H1 (cell line): ENCODE measurements around the gene LHPP. TPM values are rescaled to one million over a fixed set of nuclear protein-coding genes. Genes with fewer than 3 reads are reported as not detected.

Experiments
- CTCF ChIA-PET: fragments of 300-600 bp; sonication (Branson Sonifier 250); formaldehyde crosslinking; loops from one replicate; lab custom pipeline; 2021; ENCODE audit not compliant: partially characterized antibody; lab: Charles Lee
- POLR2A ChIA-PET: fragments of 300-600 bp; sonication (Branson Sonifier 250); formaldehyde crosslinking; loops from one replicate; lab custom pipeline; 2021; ENCODE audit warnings: inconsistent platforms; ENCODE audit not compliant: partially characterized antibody; lab: Charles Lee
- DNase-seq, 2 experiments: peaks; one replicate each; pipeline versions ENCODE4 v3.0.0 to v3.0.0-alpha.2; 2010 to 2022; ENCODE audit warnings: low spot score in 2 of 2, low read depth in 1 of 2, mixed read lengths in 1 of 2
- FAIRE-seq: peaks from 2 replicates; lab custom pipeline; 2011; peaks lifted over from hg19 to GRCh38; lab: Jason Lieb, UNC
- H2AFZ ChIP-seq: 2 replicates; pipeline ENCODE4 v1.8.1; 2012; ENCODE audit warnings: low read length, inconsistent platforms
- H2AK5ac ChIP-seq: 2 replicates; pipeline ENCODE4 v1.6.1; 2013; ENCODE audit warnings: low read depth, low read length
- H2BK120ac ChIP-seq: replicated peaks from 2 replicates; pipeline ENCODE3; 2013; ENCODE audit warnings: low read depth, low read length, inconsistent platforms
- H2BK12ac ChIP-seq: 2 replicates; pipeline ENCODE4 v1.6.1; 2013; ENCODE audit warnings: low read depth, low read length
- H2BK15ac ChIP-seq: 2 replicates; pipeline ENCODE4 v1.6.1; 2013; ENCODE audit warnings: low read length
- H2BK20ac ChIP-seq: 2 replicates; pipeline ENCODE4 v1.6.1; 2013; ENCODE audit warnings: low read length
- H2BK5ac ChIP-seq: 2 replicates; pipeline ENCODE4 v1.6.1; 2013; ENCODE audit warnings: low read depth, low read length
- H3K14ac ChIP-seq: 2 replicates; pipeline ENCODE4 v1.6.1; 2013; ENCODE audit warnings: inconsistent platforms; ENCODE audit not compliant: insufficient read length
- H3K18ac ChIP-seq: 2 replicates; pipeline ENCODE4 v1.6.1; 2013; ENCODE audit warnings: low read length; ENCODE audit errors: extremely low read depth
- H3K23ac ChIP-seq: 2 replicates; pipeline ENCODE4 v1.6.1; 2013; ENCODE audit warnings: inconsistent platforms; ENCODE audit not compliant: insufficient read length
- H3K23me2 ChIP-seq: 2 replicates; pipeline ENCODE4 v1.6.1; 2013; ENCODE audit warnings: low read depth, low read length
- H3K27ac ChIP-seq: 2 replicates; pipeline ENCODE4 v1.6.1; 2011; ENCODE audit warnings: low read depth, low read length, inconsistent platforms
- H3K27me3 ChIP-seq, 4 experiments: replicated peaks in 1 of 4; 1 replicate in 1 of 4; 2 replicates in 3 of 4; pipeline versions ENCODE4 v1.6.1 to v1.8.1; 2011 to 2013; ENCODE audit warnings: low read length in 3 of 4, mild to moderate bottlenecking in 3 of 4, inconsistent platforms in 2 of 4, mixed read lengths in 2 of 4, moderate library complexity in 1 of 4; ENCODE audit not compliant: control insufficient read depth in 3 of 4, insufficient read depth in 3 of 4; ENCODE audit errors: extremely low read depth in 1 of 4
- H3K36me3 ChIP-seq, 4 experiments: 2 replicates each; pipeline versions ENCODE4 v1.6.1 to v1.8.1; 2011 to 2013; ENCODE audit warnings: mild to moderate bottlenecking in 4 of 4, low read length in 3 of 4, moderate library complexity in 2 of 4, control low read depth in 1 of 4, inconsistent platforms in 1 of 4; ENCODE audit not compliant: insufficient read depth in 4 of 4, control insufficient read depth in 2 of 4
- H3K4ac ChIP-seq: replicated peaks from 2 replicates; pipeline ENCODE3; 2013; ENCODE audit warnings: low read length, low read depth, mixed read lengths, inconsistent platforms; ENCODE audit not compliant: insufficient read length
- H3K4me1 ChIP-seq, 4 experiments: replicated peaks in 1 of 4; 1 replicate in 1 of 4; 2 replicates in 3 of 4; pipeline versions ENCODE4 v1.6.1 to v1.8.1; 2011 to 2013; ENCODE audit warnings: low read length in 3 of 4, inconsistent platforms in 2 of 4, mixed read lengths in 1 of 4; ENCODE audit not compliant: insufficient read depth in 4 of 4, control insufficient read depth in 3 of 4
- H3K4me2 ChIP-seq, 2 experiments: 2 replicates each; pipeline versions ENCODE4 v1.6.1 to v1.8.1; 2011 to 2013; ENCODE audit warnings: low read depth in 2 of 2, low read length in 2 of 2, control low read depth in 1 of 2, inconsistent platforms in 1 of 2, mild to moderate bottlenecking in 1 of 2; ENCODE audit not compliant: insufficient read depth in 1 of 2
- H3K4me3 ChIP-seq, 4 experiments: fragments of 200-600, 300-600 bp in 1 of 4; sonication (generic), shearing (Covaris generic), sonication (Bioruptor Twin) in 1 of 4; 2 replicates each; pipeline versions ENCODE4 v1.5.1 to v1.8.1; 2011 to 2016; ENCODE audit warnings: low read length in 4 of 4, low read depth in 3 of 4, control low read depth in 2 of 4, inconsistent platforms in 2 of 4, mild to moderate bottlenecking in 2 of 4, mixed read lengths in 1 of 4, moderate library complexity in 1 of 4; ENCODE audit not compliant: insufficient read depth in 2 of 4; ENCODE audit errors: extremely low read depth in 1 of 4
- H3K56ac ChIP-seq: replicated peaks from 2 replicates; pipeline ENCODE3; 2013; ENCODE audit warnings: low read depth, mild to moderate bottlenecking, mixed read lengths, low read length, inconsistent platforms; ENCODE audit not compliant: insufficient read length
- H3K79me1 ChIP-seq: 2 replicates; pipeline ENCODE4 v1.6.1; 2013; ENCODE audit warnings: low read depth, low read length, control low read depth
- H3K79me2 ChIP-seq, 2 experiments: 2 replicates each; pipeline versions ENCODE4 v1.6.1 to v1.8.1; 2012 to 2013; ENCODE audit warnings: low read length in 2 of 2, mild to moderate bottlenecking in 2 of 2, inconsistent platforms in 1 of 2; ENCODE audit not compliant: insufficient read depth in 2 of 2, control insufficient read depth in 1 of 2
- H3K9ac ChIP-seq, 4 experiments: replicated peaks in 1 of 4; 1 replicate in 1 of 4; 2 replicates in 3 of 4; pipeline versions ENCODE4 v1.6.1 to v1.8.1; 2011 to 2013; ENCODE audit warnings: low read depth in 3 of 4, low read length in 3 of 4, control low read depth in 2 of 4, mild to moderate bottlenecking in 2 of 4, moderate library complexity in 2 of 4, inconsistent platforms in 1 of 4; ENCODE audit errors: extremely low read depth in 1 of 4
- H3K9me3 ChIP-seq, 2 experiments: 2 replicates each; pipeline versions ENCODE4 v1.6.1 to v1.8.1; 2012 to 2013; ENCODE audit warnings: mild to moderate bottlenecking in 2 of 2, moderate library complexity in 2 of 2, control low read depth in 1 of 2, inconsistent platforms in 1 of 2, low read depth in 1 of 2, low read length in 1 of 2, mixed read lengths in 1 of 2; ENCODE audit not compliant: insufficient read depth in 2 of 2
- H4K20me1 ChIP-seq, 2 experiments: replicated peaks in 1 of 2; 2 replicates each; pipeline versions ENCODE3 to v1.8.1; 2011 to 2013; ENCODE audit warnings: inconsistent platforms in 2 of 2, low read length in 2 of 2, mild to moderate bottlenecking in 1 of 2; ENCODE audit not compliant: insufficient read depth in 2 of 2, control insufficient read depth in 1 of 2
- H4K5ac ChIP-seq: 2 replicates; pipeline ENCODE4 v1.6.1; 2013; ENCODE audit warnings: low read length, low read depth, mixed read lengths, inconsistent platforms; ENCODE audit not compliant: insufficient read length
- H4K8ac ChIP-seq: 2 replicates; pipeline ENCODE4 v1.8.0; 2013; ENCODE audit warnings: mild to moderate bottlenecking, moderate library complexity, low read length, inconsistent platforms; ENCODE audit not compliant: insufficient read depth; ENCODE audit errors: extremely low read depth
- H4K91ac ChIP-seq: replicated peaks from 2 replicates; pipeline ENCODE3; 2013; ENCODE audit warnings: low read length, mixed read lengths, inconsistent platforms; ENCODE audit not compliant: insufficient read length
- KDM5A ChIP-seq: fragments of 200-600 bp; IDR thresholded peaks from 2 replicates; pipeline ENCODE4 v1.7.1; 2012; ENCODE audit warnings: mild to moderate bottlenecking, low read length, inconsistent platforms, mixed read lengths
- SIRT6 ChIP-seq: IDR thresholded peaks from one replicate; pipeline ENCODE4 v1.7.1; 2012; ENCODE audit warnings: low read length, inconsistent platforms
- ZNF274 ChIP-seq: IDR thresholded peaks from 2 replicates; pipeline ENCODE4 v1.7.0; 2012; ENCODE audit warnings: low read length, borderline replicate concordance; ENCODE audit errors: extremely low read depth
- WGBS, 2 experiments: shearing (Covaris generic) in 1 of 2; methylation state at CpG; one replicate each; pipeline versions ENCODE4 v1.1.6 to v1.1.7; 2013 to 2015; ENCODE audit warnings: low lambda C conversion rate in 2 of 2, mixed read lengths in 2 of 2, inconsistent platforms in 1 of 2, low coverage in 1 of 2, missing lambda C conversion rate in 1 of 2; ENCODE audit not compliant: insufficient replicate concordance in 2 of 2, insufficient coverage in 1 of 2, insufficient read length in 1 of 2; ENCODE audit errors: extremely low coverage in 1 of 2, missing lambda C conversion rate in 1 of 2; 5-methylcytosine and 5-hydroxymethylcytosine counted together
- polyA plus RNA-seq, 7 experiments: library from polyadenylated mRNA; depleted of rRNA in 3 of 7; stranded (reverse) in 5 of 7; unstranded in 2 of 7; fragments of >200 nt in 5 of 7; fragments of 200-250 nt in 2 of 7; gene quantifications; 1 replicate in 5 of 7; 2 replicates in 1 of 7; 4 replicates in 1 of 7; pipeline versions ENCODE4 v1.2.1 to v1.2.3, GENCODE V29; 2011 to 2013; ENCODE audit warnings: missing spikeins in 2 of 7, mixed read lengths in 2 of 7
- total RNA-seq: library from RNA; stranded (reverse); fragmentation: NEBNext Ultra II Directional; extraction: Animal tissue kit (Norgen Biotek cat#: 25700); gene quantifications from 2 replicates; pipeline ENCODE4 v1.2.1, GENCODE V29; 2021

Gene LHPP
- total and polyA plus RNA-seq, 2 of the 8 experiments (the other 6 are each of a cell fraction or from before 2014, with no cell fraction given): 26.0 to 45.0 TPM

DNA sequence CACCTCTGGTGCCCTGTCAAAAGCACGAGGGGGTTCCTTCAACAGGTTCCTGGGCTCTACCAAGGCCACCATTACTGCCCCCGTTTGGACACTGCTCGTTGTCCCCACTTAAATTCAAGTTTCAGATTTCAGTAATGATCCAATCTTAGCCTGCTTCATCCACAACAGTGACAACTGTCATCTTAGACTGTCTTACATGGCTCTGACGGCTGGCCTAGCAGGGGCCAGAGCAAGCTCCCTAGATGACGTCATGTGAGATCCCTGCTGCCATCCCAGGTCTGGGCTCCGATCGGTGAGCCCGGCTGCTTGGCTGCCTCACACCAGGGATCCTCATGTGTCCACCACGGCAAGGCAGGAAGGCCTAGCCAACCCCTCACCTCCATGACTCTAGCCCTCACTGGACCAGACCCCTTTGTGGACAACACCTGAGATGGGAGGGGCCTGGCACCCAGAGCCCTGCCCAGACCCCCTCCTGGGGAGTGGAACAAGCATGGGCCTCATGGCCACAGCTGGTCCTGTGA lies 200.1 kb downstream of the LHPP start:
- DNase-seq (no peak), FAIRE-seq (no peak)
- no peak overlapping the region for H3K4ac ChIP-seq
- H4K91ac ChIP-seq: no peak overlapping the region
- H4K20me1 ChIP-seq: peaks cover 0 to 4% of the 10 kb centered on the region in 2 experiments
- no peak overlapping the region for H3K4me2 ChIP-seq
- H3K23me2 ChIP-seq: no peaks in the 10 kb centered on the region
- no peak overlapping the region for H3K4me3 ChIP-seq
- no peak overlapping the region for H3K56ac ChIP-seq
- no peak overlapping the region for H4K8ac ChIP-seq
- no peaks in the 10 kb centered on the region; a peak in 1 of 8 replicates for H3K36me3 ChIP-seq
- H2BK20ac ChIP-seq: no peak overlapping the region
- no peak overlapping the region for H2BK5ac ChIP-seq
- WGBS, 2 experiments: 84% methylated on average over 9 of the region's 9 CpGs; no CpG with 5 or more reads in 1 of the 2 experiments
- H3K27ac ChIP-seq: no peak overlapping the region
- no peaks in the 10 kb centered on the region for H3K9me3 ChIP-seq
- H3K4me1 ChIP-seq: no peaks in the 10 kb centered on the region
- ChIA-PET CTCF (interaction anchor here (1.1 to 3.2 kb wide), 8 partner anchors 9 to 96 kb away, joined by 3 to 11 read pairs (median 6); no protein-coding TSS in a partner anchor), POLR2A (interaction anchor here (1.0 kb wide), 1 partner anchor 13 kb away, joined by 3 read pairs; no protein-coding TSS in a partner anchor)
- no peak overlapping the region for H4K5ac ChIP-seq
- no peak overlapping the region for H2BK15ac ChIP-seq
- no peak overlapping the region for H3K18ac ChIP-seq
- H3K79me1 ChIP-seq: peaks cover 4% of the 10 kb centered on the region
- no peak overlapping the region; the same call in 1 of the 2 replicates for H2BK12ac ChIP-seq
- H3K27me3 ChIP-seq: no peaks in the 10 kb centered on the region
- no peak overlapping the region for H2AK5ac ChIP-seq
- H3K79me2 ChIP-seq: no peaks in the 10 kb centered on the region
- no peak overlapping the region for H2AFZ ChIP-seq
- no peak overlapping the region for H3K9ac ChIP-seq
- H3K14ac ChIP-seq: no peak overlapping the region
- H2BK120ac ChIP-seq: no peak overlapping the region
- H3K23ac ChIP-seq: no peak overlapping the region
- TF ChIP-seq SIRT6: no peak
- TF ChIP-seq ZNF274: no peak
- no peak for TF ChIP-seq KDM5A
